ENCODE measurements around the gene GMIP.

DNA sequence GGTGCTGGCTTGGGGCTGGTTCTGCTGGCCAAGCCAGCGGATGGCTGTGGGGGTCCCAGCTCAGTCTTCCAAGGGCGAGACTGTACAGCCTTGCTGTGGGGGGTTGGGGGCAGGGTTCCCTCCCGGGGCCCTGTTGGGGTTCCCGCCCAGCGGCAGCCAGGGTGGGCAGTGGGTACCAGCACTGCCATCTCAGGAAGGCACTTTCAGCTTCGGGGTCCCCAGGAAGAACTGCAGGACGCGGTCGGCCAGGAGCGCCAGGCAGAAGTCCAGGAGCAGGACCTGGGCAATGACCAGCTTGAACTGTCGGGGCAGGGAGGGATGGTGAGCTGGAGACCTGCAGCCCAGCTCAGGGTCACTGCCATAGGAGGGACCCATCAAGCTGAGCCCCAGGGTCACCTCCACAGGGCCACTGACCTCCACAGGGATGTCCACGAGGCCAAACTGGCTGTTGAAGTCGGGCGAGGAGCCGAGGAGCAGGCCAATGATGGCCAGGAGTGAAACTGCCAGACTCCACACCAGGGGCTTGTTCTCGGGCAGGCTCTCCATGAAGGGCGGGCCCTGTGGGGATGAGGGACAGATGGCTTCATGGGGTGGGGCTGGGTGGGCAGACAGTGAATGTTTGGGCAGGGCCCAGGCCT lies 1.9 kb upstream of the GMIP start:
- TF ChIP-seq POLR2A (IDR thresholded peaks at IDR 0.05): no peak
- TF ChIP-seq, protein P1, sequence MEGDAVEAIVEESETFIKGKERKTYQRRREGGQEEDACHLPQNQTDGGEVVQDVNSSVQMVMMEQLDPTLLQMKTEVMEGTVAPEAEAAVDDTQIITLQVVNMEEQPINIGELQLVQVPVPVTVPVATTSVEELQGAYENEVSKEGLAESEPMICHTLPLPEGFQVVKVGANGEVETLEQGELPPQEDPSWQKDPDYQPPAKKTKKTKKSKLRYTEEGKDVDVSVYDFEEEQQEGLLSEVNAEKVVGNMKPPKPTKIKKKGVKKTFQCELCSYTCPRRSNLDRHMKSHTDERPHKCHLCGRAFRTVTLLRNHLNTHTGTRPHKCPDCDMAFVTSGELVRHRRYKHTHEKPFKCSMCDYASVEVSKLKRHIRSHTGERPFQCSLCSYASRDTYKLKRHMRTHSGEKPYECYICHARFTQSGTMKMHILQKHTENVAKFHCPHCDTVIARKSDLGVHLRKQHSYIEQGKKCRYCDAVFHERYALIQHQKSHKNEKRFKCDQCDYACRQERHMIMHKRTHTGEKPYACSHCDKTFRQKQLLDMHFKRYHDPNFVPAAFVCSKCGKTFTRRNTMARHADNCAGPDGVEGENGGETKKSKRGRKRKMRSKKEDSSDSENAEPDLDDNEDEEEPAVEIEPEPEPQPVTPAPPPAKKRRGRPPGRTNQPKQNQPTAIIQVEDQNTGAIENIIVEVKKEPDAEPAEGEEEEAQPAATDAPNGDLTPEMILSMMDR (IDR thresholded peaks at IDR 0.05): no peak

Data from heart left ventricle (tissue), 13 donors.